NCI-H1105 treated with DMSO at 0.1 percent for 48 hours (cell line): ENCODE data around the gene GALNT17.
"Not testable (repeated sequence)": the region's sequence is repeated elsewhere in the genome, so short reads cannot be mapped to it uniquely, and the experiment has no call there.

ENCODE experiments used
- DNase-seq: peaks from one replicate; lab custom pipeline; 2025; lab: John Stamatoyannopoulos, UW

GALNT17 gene

GRCh38 chr7:71560354-71560995 is 428.5 kb downstream of the GALNT17 start:
- DNase-seq: no peak

GRCh38 chr7:71563276-71563675 is 431.3 kb downstream of the GALNT17 start:
- no peak for DNase-seq

- no peak for DNase-seq
Observed at GRCh38 chr7:71566376-71566775, 434.4 kb downstream of the GALNT17 start.

- DNase-seq: no peak
Observed at GRCh38 chr7:71566991-71567390, 435.0 kb downstream of the GALNT17 start.

- DNase-seq: no peak
Observed at GRCh38 chr7:71574153-71574860, 442.4 kb downstream of the GALNT17 start.

- no peak for DNase-seq
Observed at GRCh38 chr7:71580027-71580426, 448.1 kb downstream of the GALNT17 start.

- DNase-seq: no peak
Observed at GRCh38 chr7:71584256-71584655, 452.3 kb downstream of the GALNT17 start.

- DNase-seq: no peak
Observed at GRCh38 chr7:71591876-71592275, 459.9 kb downstream of the GALNT17 start.

- not testable (repeated sequence) for DNase-seq
Observed at GRCh38 chr7:71592388-71592787, 460.4 kb downstream of the GALNT17 start.

GRCh38 chr7:71594736-71595135 is 462.8 kb downstream of the GALNT17 start:
- DNase-seq: no peak

GRCh38 chr7:71595176-71595575 is 463.2 kb downstream of the GALNT17 start:
- no peak for DNase-seq

GRCh38 chr7:71598553-71598952 is 466.6 kb downstream of the GALNT17 start:
- no peak for DNase-seq

GRCh38 chr7:71601851-71602250 is 469.9 kb downstream of the GALNT17 start:
- no peak for DNase-seq

GRCh38 chr7:71604818-71605414 is 473.0 kb downstream of the GALNT17 start:
- DNase-seq: no peak

- no peak for DNase-seq
Observed at GRCh38 chr7:71611986-71612385, 480.0 kb downstream of the GALNT17 start.

- DNase-seq: peak; percentile 40
Observed at GRCh38 chr7:71612911-71613310, 481.0 kb downstream of the GALNT17 start.

GRCh38 chr7:71613313-71613712 is 481.4 kb downstream of the GALNT17 start:
- no peak for DNase-seq

GRCh38 chr7:71615017-71615416 is 483.1 kb downstream of the GALNT17 start:
- DNase-seq: no peak

GRCh38 chr7:71616217-71616616 is 484.3 kb downstream of the GALNT17 start:
- no peak for DNase-seq

- no peak for DNase-seq
Observed at GRCh38 chr7:71618278-71618677, 486.3 kb downstream of the GALNT17 start.

GRCh38 chr7:71625545-71625944 is 493.6 kb downstream of the GALNT17 start:
- DNase-seq: no peak

- no peak for DNase-seq
Observed at GRCh38 chr7:71626206-71626605, 494.3 kb downstream of the GALNT17 start.

GRCh38 chr7:71627651-71628050 is 495.7 kb downstream of the GALNT17 start:
- no peak for DNase-seq
